ENCODE results near the gene RHBDL1. TPM values are rescaled to one million over a fixed set of nuclear protein-coding genes. Genes with fewer than 3 reads are reported as not detected.
"Not testable (repeated sequence)": the region's sequence is repeated elsewhere in the genome, so short reads cannot be mapped to it uniquely, and the experiment has no call there.

Gene RHBDL1
- total RNA-seq, 2 donors from 2014 or later = 0.42 to 8.0 TPM

- not testable (repeated sequence) for H3K9me3 ChIP-seq; DNase-seq (ENCODE audit: low spot score); H3K36me3 ChIP-seq; ATAC-seq (ENCODE audit: insufficient number of reproducible peaks, low FRiP score, low read depth); H3K4me3 ChIP-seq; H3K27me3 ChIP-seq (replicated peaks; ENCODE audit: insufficient read depth); H3K27ac ChIP-seq
- peak; percentile 14 for TF ChIP-seq CTCF (IDR thresholded peaks at IDR 0.05)
- H3K4me1 ChIP-seq (ENCODE audit: control insufficient read depth in 1 of 2, low read depth in 2 of 2) = peaks cover 12 to 32% of the 10 kb centered on the region in 2 donors
Observed at GRCh38 chr16:712740-713250, 37.3 kb downstream of the RHBDL1 start.

GRCh38 chr16:714079-714478 lies 38.6 kb downstream of the RHBDL1 start:
- no peak for TF ChIP-seq CTCF (IDR thresholded peaks at IDR 0.05)
- Histone ChIP-seq H3K4me1 (ENCODE audit: control insufficient read depth in 1 of 2, low read depth in 2 of 2) (peaks cover 12 to 32% of the 10 kb centered on the region in 2 donors), H3K27ac (no peak overlapping the region), H3K27me3 (replicated peaks; ENCODE audit: insufficient read depth) (no peaks in the 10 kb centered on the region), H3K36me3 (no peaks in the 10 kb centered on the region), H3K9me3 (no peaks in the 10 kb centered on the region), H3K4me3 (no peak overlapping the region)
- DNase-seq (ENCODE audit: low spot score) (no peak), ATAC-seq (ENCODE audit: insufficient number of reproducible peaks, low FRiP score, low read depth) (no peak)

GRCh38 chr16:714558-715476 lies 39.3 kb downstream of the RHBDL1 start, which contains the start of gene METRN:
TSS of gene METRN (plus strand) at chr16:715118. CDS start at chr16:715290, 172 bp downstream.
- ATAC-seq (ENCODE audit: insufficient number of reproducible peaks, low FRiP score, low read depth) = peak; percentile 87
- peaks cover 11 to 28% of the 10 kb centered on the region in 2 donors for H3K4me1 ChIP-seq (ENCODE audit: control insufficient read depth in 1 of 2, low read depth in 2 of 2)
- no peak for TF ChIP-seq CTCF (IDR thresholded peaks at IDR 0.05)

GRCh38 chr16:715477-716199 lies 40.2 kb downstream of the RHBDL1 start:
- TF ChIP-seq CTCF (IDR thresholded peaks at IDR 0.05) = no peak
- H3K36me3 ChIP-seq = no peaks in the 10 kb centered on the region
- DNase-seq (ENCODE audit: low spot score) (no peak), ATAC-seq (ENCODE audit: insufficient number of reproducible peaks, low FRiP score, low read depth) (no peak)
- H3K4me3 ChIP-seq = peak overlapping the region; percentile 81
- H3K9me3 ChIP-seq = no peaks in the 10 kb centered on the region
- no peaks in the 10 kb centered on the region for H3K27me3 ChIP-seq (replicated peaks; ENCODE audit: insufficient read depth)
- H3K27ac ChIP-seq = no peak overlapping the region
- peaks cover 15 to 32% of the 10 kb centered on the region in 2 donors for H3K4me1 ChIP-seq (ENCODE audit: control insufficient read depth in 1 of 2, low read depth in 2 of 2)

More at GRCh38 chr16:714558-715476, 39.3 kb downstream of the RHBDL1 start, which contains the start of gene METRN:
- H3K36me3 ChIP-seq = no peaks in the 10 kb centered on the region
- no peaks in the 10 kb centered on the region for H3K27me3 ChIP-seq (replicated peaks; ENCODE audit: insufficient read depth)
- peak; percentile 57 for DNase-seq (ENCODE audit: low spot score)
- H3K4me3 ChIP-seq = peak within 1 kb of the TSS; percentile 81
- no peak within 1 kb of the TSS for H3K27ac ChIP-seq
- H3K9me3 ChIP-seq = no peaks in the 10 kb centered on the region

- ATAC-seq (ENCODE audit: insufficient number of reproducible peaks, low FRiP score, low read depth) (no peak), DNase-seq (ENCODE audit: low spot score) (no peak)
- H3K36me3 ChIP-seq = no peaks in the 10 kb centered on the region
- no peaks in the 10 kb centered on the region for H3K9me3 ChIP-seq
- peak overlapping the region; percentile 81 for H3K4me3 ChIP-seq
- H3K27me3 ChIP-seq (replicated peaks; ENCODE audit: insufficient read depth) = no peaks in the 10 kb centered on the region
- TF ChIP-seq CTCF (IDR thresholded peaks at IDR 0.05) = no peak
- peaks cover 15 to 32% of the 10 kb centered on the region in 2 donors for H3K4me1 ChIP-seq (ENCODE audit: control insufficient read depth in 1 of 2, low read depth in 2 of 2)
- H3K27ac ChIP-seq = no peak overlapping the region
Observed at GRCh38 chr16:716200-716568, 40.7 kb downstream of the RHBDL1 start.
